Left lung (tissue), 10 donors: ENCODE results near the gene KLHDC9. TPM values are rescaled to one million over a fixed set of nuclear protein-coding genes. Genes with fewer than 3 reads are reported as not detected.
"Not testable (repeated sequence)": the region's sequence is repeated elsewhere in the genome, so short reads cannot be mapped to it uniquely, and the experiment has no call there.

Experiments
- ATAC-seq: fragments of 200-7000 bp; cut with Tn5 transposase; one replicate; pipeline ENCODE4 v1.9.1; 2020; ENCODE audit warnings: moderate library complexity
- DNase-seq, 4 donors: peaks; one replicate each; pipeline ENCODE4 v3.0.0-alpha.2; 2013 to 2020
- H3K27ac ChIP-seq, 2 donors: fragments of 200-600 bp; sonication (generic) in 1 of 2; one replicate each; pipeline versions ENCODE4 v1.5.0 to v1.8.0; 2020 to 2021
- H3K27me3 ChIP-seq, 2 donors: fragments of 200-600 bp; sonication (generic) in 1 of 2; one replicate each; pipeline versions ENCODE4 v1.5.0 to v1.8.0; 2020 to 2021
- H3K36me3 ChIP-seq, 2 donors: fragments of 200-600 bp; sonication (generic) in 1 of 2; one replicate each; pipeline versions ENCODE4 v1.5.0 to v1.8.0; 2020 to 2021
- H3K4me1 ChIP-seq, 2 donors: fragments of 200-600 bp; one replicate each; pipeline ENCODE4 v1.8.0; 2021
- H3K4me3 ChIP-seq, 2 donors: fragments of 200-600 bp; sonication (generic) in 1 of 2; one replicate each; pipeline versions ENCODE4 v1.5.0 to v1.8.0; 2020 to 2021; ENCODE audit warnings: mild to moderate bottlenecking in 1 of 2
- H3K9me3 ChIP-seq, 2 donors: fragments of 200-600 bp; sonication (generic) in 1 of 2; one replicate each; pipeline versions ENCODE4 v1.5.0 to v1.8.0; 2020 to 2021
- intact Hi-C, 2 donors: fragments of 100-400 bp; cut with DNase I; formaldehyde crosslinking; loops; one replicate each; pipeline versions ENCODE4 v1.11.2 to v1.14.2; 2022
- polyA plus RNA-seq, 6 donors: library from polyadenylated mRNA; unstranded; fragments of 120-200 nt; gene quantifications; one replicate each; pipeline ENCODE4 v1.2.1, GENCODE V29; 2013; ENCODE audit not compliant: insufficient read length in 6 of 6
- total RNA-seq, 2 donors: library from RNA; stranded (reverse); fragmentation: NEBNext Ultra II Directional; extraction: Animal tissue kit (Norgen Biotek cat#: 25700); gene quantifications; one replicate each; pipeline ENCODE4 v1.2.1, GENCODE V29; 2021
- TF ChIP-seq, protein P1 (sequence below), 2 donors: fragments of 200-600 bp; sonication (generic) in 1 of 2; IDR thresholded peaks; one replicate each; pipeline versions ENCODE4 v1.5.0 to v1.8.0; 2021; ENCODE audit warnings: antibody characterized with exemption in 2 of 2
- donor health status: DM: no; HTN: yes; CAD: no.
- donor health status: DM: no; HTN: no; CAD: no.

Gene KLHDC9
- total and polyA plus RNA-seq, 8 donors = 4.3 to 10.3 (median 5.1) TPM

DNA sequence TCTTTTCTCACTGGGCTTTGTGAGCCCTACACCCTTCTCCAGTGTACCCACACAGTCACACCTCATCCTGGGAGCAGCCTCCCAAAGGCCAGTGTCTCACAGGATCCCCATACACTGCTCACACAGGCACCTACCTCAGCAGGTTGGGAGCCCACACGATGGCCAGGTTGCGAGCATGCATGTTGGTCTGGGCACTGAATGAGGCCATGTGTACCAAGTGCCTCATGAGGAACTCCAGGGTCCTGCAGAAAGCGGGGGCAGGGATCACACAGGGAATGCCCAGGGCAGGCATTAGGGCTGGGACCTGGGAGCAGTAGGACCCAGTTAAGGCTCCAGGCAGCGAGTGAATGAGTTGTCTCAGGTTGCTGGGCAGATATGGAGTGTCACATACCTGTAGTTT, 43.9 kb upstream of the KLHDC9 start:
- peaks cover 0 to 96% of the 10 kb centered on the region in 2 donors for H3K36me3 ChIP-seq
- no peak for ATAC-seq
- intact Hi-C loops = no loop called here
- DNase-seq = no peak
- TF ChIP-seq, protein P1, sequence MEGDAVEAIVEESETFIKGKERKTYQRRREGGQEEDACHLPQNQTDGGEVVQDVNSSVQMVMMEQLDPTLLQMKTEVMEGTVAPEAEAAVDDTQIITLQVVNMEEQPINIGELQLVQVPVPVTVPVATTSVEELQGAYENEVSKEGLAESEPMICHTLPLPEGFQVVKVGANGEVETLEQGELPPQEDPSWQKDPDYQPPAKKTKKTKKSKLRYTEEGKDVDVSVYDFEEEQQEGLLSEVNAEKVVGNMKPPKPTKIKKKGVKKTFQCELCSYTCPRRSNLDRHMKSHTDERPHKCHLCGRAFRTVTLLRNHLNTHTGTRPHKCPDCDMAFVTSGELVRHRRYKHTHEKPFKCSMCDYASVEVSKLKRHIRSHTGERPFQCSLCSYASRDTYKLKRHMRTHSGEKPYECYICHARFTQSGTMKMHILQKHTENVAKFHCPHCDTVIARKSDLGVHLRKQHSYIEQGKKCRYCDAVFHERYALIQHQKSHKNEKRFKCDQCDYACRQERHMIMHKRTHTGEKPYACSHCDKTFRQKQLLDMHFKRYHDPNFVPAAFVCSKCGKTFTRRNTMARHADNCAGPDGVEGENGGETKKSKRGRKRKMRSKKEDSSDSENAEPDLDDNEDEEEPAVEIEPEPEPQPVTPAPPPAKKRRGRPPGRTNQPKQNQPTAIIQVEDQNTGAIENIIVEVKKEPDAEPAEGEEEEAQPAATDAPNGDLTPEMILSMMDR (IDR thresholded peaks at IDR 0.05) = no peak
- H3K27me3 ChIP-seq = peaks cover 0 to 9% of the 10 kb centered on the region in 2 donors
- H3K9me3 ChIP-seq = no peaks in the 10 kb centered on the region
- no peak overlapping the region for H3K4me3 ChIP-seq
- no peak overlapping the region for H3K27ac ChIP-seq
- H3K4me1 ChIP-seq = no peaks in the 10 kb centered on the region

- ATAC-seq = no peak
- Histone ChIP-seq H3K9me3 (no peaks in the 10 kb centered on the region), H3K4me3 (no peak overlapping the region), H3K4me1 (no peaks in the 10 kb centered on the region), H3K36me3 (peaks cover 0 to 96% of the 10 kb centered on the region in 2 donors), H3K27ac (no peak overlapping the region), H3K27me3 (peaks cover 0 to 9% of the 10 kb centered on the region in 2 donors)
- no peak for DNase-seq
- TF ChIP-seq, protein P1 (IDR thresholded peaks at IDR 0.05) = peak in 1 of 2 donors; percentile 17
- intact Hi-C loops = no loop called here
These were observed 43.4 kb upstream of the KLHDC9 start for GRCh38 chr1:161054805-161055204.

DNA sequence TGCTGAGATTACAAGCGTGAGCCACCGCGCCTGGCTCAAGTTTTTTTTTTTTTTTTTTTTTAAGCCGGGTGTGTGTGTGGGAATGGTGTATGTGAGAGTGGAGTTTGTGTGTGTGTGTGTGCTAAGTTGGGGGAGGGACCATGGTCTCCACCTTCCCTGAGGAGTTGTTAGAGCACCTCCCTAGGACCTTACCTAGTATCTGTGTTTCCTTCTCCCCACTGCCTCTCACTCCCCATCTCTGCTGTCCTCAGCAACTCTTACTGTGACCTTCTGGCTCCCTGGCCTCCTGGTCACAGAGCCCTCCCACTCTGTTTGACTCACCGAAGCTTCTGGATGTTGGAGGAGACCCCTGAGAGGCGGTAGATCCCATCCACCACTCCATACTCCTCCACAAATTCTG, 38.9 kb upstream of the KLHDC9 start:
- Histone ChIP-seq H3K27me3 (peaks cover 0 to 9% of the 10 kb centered on the region in 2 donors), H3K36me3 (peaks cover 0 to 69% of the 10 kb centered on the region in 2 donors), H3K4me1 (peaks cover 0 to 7% of the 10 kb centered on the region in 2 donors), H3K4me3 (no peak overlapping the region), H3K9me3 (no peaks in the 10 kb centered on the region), H3K27ac (no peak overlapping the region)
- intact Hi-C loops = no loop called here
- ATAC-seq (no peak), DNase-seq (no peak)
- TF ChIP-seq, protein P1 (IDR thresholded peaks at IDR 0.05) = no peak

- intact Hi-C loops = no loop called here
- peaks cover 0 to 24% of the 10 kb centered on the region in 2 donors for H3K4me1 ChIP-seq
- H3K9me3 ChIP-seq = no peaks in the 10 kb centered on the region
- no peak overlapping the region for H3K4me3 ChIP-seq
- peaks cover 0 to 50% of the 10 kb centered on the region in 2 donors for H3K36me3 ChIP-seq
- DNase-seq (no peak), ATAC-seq (no peak)
- TF ChIP-seq, protein P1 (IDR thresholded peaks at IDR 0.05) = no peak
- no peak overlapping the region for H3K27ac ChIP-seq
- H3K27me3 ChIP-seq = no peaks in the 10 kb centered on the region
These were observed 36.7 kb upstream of the KLHDC9 start for GRCh38 chr1:161061419-161061818.

DNA sequence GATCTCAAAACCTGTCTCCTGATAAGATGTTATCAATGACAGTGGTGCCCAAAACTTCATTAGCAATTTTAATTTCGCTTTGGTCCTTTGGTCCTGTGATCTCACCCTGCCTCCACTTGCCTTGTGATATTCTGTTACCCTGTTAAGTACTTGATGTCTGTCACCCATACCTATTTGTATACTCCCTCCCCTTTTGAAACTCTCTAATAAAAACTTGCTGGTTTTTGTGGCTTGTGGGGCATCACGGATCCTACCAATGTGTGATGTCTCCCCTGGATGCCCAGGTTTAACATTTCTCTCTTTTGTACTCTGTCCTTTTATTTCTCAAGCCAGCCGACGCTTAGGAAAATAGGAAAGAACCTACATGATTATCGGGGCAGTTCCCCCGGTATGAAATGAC, 34.2 kb upstream of the KLHDC9 start:
- H3K4me3 ChIP-seq, H3K27me3 ChIP-seq, ATAC-seq, H3K9me3 ChIP-seq, DNase-seq, intact Hi-C loops, H3K27ac ChIP-seq: not testable (repeated sequence)
- Histone ChIP-seq H3K36me3 (peaks cover 0 to 25% of the 10 kb centered on the region in 2 donors), H3K4me1 (peaks cover 0 to 41% of the 10 kb centered on the region in 2 donors)

GRCh38 chr1:161065681-161066080, 32.5 kb upstream of the KLHDC9 start:
- H3K9me3 ChIP-seq, H3K27me3 ChIP-seq, DNase-seq, intact Hi-C loops, H3K27ac ChIP-seq, H3K4me3 ChIP-seq, ATAC-seq: not testable (repeated sequence)
- peaks cover 0 to 52% of the 10 kb centered on the region in 2 donors for H3K4me1 ChIP-seq
- peaks cover 0 to 12% of the 10 kb centered on the region in 2 donors for H3K36me3 ChIP-seq
